G401.6 (cell line): ENCODE results near the gene TBL2.
"Not testable (repeated sequence)": the region's sequence is repeated elsewhere in the genome, so short reads cannot be mapped to it uniquely, and the experiment has no call there.

Source experiments
- FAIRE-seq: peaks from 2 replicates; lab custom pipeline; 2012; peaks lifted over from hg19 to GRCh38; lab: Jason Lieb, UNC

The TBL2 gene

GRCh38 chr7:73530800-73531199, 47.6 kb downstream of the TBL2 start:
- FAIRE-seq, result no peak

DNA sequence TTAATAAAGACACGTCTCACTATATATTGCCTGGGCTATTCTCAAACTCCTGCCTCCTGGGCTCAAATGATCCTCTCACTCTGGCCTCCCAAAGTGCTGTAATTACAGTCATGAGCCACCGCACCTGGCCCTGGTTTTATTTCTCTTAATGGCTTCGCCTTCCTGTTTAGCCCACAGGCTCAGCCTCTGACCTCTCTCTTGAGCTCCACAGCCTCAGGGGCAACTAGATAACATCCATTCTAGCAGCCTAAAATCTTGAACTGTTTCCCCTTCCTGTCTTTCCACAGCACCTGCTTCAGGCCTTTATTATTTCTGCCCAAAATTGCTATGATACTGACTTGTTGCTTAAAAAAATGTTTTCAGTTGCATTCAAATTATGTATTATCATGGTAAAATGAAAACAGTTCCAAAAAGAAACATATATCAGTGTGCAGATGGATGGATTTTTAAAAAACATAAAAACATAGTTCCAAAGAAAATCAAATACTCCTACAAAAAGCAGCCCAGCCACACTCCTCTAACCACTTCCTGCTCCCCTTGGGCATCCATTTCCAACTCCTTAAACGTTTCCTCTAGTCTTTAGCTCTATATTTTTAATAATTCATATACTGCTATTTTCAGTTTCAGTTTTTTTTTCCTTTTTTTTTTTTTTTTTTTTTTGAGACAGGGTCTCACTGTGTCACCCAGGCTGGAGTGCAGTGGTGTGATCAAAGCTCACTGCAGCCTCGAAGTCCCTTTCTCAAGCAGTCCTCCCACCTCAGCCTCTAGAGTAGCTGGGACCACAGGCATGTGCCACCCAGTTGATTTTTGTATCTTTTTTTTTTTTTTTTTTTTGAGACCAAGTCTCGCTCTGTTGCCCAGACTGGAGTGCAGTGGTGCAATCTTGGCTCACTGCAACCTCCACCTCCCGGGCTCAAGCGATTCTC, 51.2 kb downstream of the TBL2 start:
- no peak for FAIRE-seq

GRCh38 chr7:73526158-73526494, 52.3 kb downstream of the TBL2 start:
- not testable (repeated sequence) for FAIRE-seq

DNA sequence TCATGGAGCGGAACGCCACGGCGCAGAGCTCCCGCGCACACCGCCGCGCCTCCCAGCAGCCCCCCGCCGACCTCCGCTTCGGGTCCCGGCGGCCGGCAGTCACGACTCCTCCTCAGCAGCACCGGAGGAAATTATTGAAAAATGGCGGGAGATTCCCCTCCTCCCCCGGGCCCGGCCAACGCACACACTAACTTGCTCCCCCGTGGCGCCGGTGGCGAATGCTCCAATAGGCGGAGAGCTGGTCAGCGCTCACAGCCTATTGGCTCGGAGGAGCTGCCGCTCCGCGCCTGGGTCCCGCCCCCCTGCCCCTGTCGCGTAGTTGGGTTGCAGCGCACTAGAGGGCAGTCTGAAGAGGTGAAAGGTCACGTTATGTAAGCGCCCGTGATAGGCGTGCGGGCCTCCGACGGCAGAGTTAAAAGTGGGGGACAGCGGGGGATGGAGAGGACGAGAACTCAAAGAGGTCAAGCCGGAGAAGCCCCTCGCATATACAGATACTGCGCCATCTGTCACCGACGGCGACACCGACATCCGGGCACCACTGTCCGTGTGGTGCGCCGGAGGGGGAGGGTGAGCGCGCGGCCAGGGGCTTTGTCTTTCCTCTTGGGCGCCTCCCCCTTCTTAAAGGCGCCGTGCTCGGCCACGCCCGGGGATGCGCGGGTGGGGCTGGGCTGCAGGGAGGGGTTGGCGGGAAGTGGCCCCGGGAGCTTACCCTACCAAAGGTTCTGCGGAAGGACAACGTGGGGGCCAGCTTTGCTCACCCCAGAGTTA, 56.1 kb downstream of the TBL2 start, which contains the start of gene BAZ1B:
Gene BAZ1B, minus strand, starts transcription at position 189 of the 768 bp plus-strand sequence. CDS start 360 bp downstream, outside the sequence.
- peak; percentile 95 for FAIRE-seq

- no peak for FAIRE-seq
Observed at GRCh38 chr7:73521636-73522104, 56.7 kb downstream of the TBL2 start.

DNA sequence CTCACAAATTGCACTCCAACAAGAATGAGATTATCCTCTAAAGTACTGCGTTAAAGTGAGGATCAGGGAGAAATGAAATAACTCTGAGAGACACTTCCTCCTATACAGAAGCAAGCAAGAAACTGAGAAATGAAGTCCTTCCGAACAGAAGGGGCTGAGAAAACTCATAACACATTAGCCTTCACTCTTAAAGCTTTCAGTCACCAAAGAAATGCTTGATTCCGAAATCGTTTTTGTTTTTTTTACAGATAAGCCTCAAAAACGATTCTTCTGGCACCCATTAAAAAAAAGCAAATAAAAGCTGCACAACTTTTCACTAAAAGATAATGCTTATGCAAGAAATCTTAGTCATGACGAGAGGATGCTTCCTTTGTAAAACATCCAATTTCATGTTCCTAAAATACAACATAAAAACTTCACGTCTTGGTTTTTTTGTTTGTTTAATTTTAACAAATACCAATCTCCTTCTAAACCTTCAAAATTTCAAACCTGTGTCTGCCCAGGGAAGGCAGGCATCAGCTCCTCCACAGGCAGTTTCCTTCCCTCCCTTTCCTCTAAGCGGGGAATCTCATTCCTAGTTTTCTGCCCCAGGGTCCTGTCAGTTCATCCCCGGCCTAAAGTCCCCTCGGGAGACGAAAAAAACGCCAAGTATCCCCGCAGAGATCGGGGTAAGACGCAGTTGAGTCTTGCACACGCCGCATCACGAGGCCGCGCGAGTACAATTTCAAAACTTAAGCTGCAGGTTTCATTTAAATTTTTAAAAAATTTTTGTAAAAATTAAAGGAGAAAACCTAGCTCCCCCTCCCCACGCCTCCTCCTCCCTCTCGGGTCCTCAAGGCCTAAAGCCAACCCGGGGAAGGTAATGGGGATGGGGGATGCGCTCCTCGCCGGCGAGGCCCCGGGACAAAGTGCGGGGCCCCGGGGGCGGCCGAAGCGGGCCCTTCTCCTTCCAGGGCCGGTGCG, 57.4 kb downstream of the TBL2 start:
- no peak for FAIRE-seq

DNA sequence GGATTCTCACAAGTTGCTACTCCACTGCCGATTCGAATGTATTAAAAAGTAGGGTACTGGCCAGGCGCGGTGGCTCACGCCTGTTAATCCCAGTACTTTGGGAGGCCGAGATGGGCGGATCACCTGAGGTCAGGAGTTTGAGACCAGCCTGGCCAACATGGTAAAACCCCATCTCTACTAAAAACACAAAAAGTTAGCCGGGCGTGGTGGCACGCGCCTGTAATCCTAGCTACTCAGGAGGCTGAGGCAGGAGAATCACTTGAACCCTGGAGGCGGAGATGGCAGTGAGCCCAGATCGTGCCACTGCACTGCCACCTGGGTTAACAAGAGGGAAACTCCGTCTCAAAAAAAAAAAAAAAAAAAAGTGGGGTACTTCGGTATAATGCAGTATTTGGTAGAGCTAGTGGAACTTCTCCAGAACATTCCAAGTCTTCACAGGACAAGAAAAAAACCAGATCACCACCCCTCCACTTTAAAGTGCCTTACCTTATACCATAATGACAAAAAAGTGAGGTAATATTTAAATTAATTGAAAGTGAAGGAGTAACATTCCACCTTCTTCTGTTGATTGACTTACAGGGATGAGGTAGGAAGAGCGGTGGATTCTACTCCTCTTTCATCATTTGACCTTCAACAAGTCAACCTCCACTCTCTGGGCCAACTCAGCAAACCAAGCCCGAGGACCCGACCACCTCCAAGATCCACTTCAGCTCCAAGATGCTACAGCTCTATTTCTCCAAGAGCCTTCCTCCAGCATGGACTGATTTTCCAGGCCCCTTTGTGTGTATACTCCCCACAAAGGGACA, 58.3 kb downstream of the TBL2 start:
- no peak for FAIRE-seq

DNA sequence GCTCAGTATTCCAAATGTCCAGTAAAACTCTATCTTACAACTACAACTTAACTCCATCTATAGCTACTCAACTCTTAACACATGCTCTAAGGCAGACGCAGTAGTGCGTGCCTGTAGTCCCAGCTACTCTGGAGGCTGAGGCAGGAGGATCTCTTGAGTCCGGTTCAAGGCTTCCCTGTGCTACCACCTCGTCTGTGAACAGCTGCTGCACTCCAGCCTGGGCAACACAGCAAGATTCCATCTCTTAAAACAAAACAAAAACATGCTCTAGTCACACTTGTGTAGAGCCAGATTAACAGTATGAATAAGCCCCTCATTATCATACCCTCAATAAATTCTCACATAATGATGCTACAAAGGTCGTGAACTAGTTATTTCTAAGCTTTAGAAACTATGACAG, 59.9 kb downstream of the TBL2 start:
- FAIRE-seq, result no peak
